Kidney (tissue), 14 donors: ENCODE measurements around the gene DPCD. TPM values are rescaled to one million over a fixed set of nuclear protein-coding genes. Genes with fewer than 3 reads are reported as not detected.

Source experiments
- DNase-seq, 5 donors: peaks; one replicate each; pipeline ENCODE4 v3.0.0-alpha.2; 2013 to 2020
- FAIRE-seq: peaks from 2 replicates; lab custom pipeline; 2012; peaks lifted over from hg19 to GRCh38; lab: Jason Lieb, UNC
- H3K27ac ChIP-seq, 2 donors: one replicate each; pipeline ENCODE4 v1.7.0; 2013; ENCODE audit warnings: low read depth in 2 of 2, low read length in 2 of 2, inconsistent platforms in 1 of 2
- H3K27me3 ChIP-seq: one replicate; pipeline ENCODE4 v1.7.1; 2013; ENCODE audit warnings: low read length, inconsistent platforms; ENCODE audit not compliant: control insufficient read depth, insufficient read depth
- H3K36me3 ChIP-seq, 3 donors: one replicate each; pipeline versions ENCODE4 v1.7.0 to v1.7.1; 2013; ENCODE audit warnings: low read length in 3 of 3, control low read depth in 1 of 3, inconsistent platforms in 1 of 3; ENCODE audit not compliant: insufficient read depth in 3 of 3, control insufficient read depth in 2 of 3
- H3K4me1 ChIP-seq, 3 donors: one replicate each; pipeline versions ENCODE4 v1.7.0 to v1.7.1; 2013; ENCODE audit warnings: low read length in 3 of 3, inconsistent platforms in 1 of 3, low read depth in 1 of 3; ENCODE audit not compliant: control insufficient read depth in 2 of 3, insufficient read depth in 2 of 3
- H3K4me3 ChIP-seq, 3 donors: one replicate each; pipeline versions ENCODE4 v1.7.0 to v1.8.1; 2013; ENCODE audit warnings: low read length in 3 of 3, control low read depth in 1 of 3, inconsistent platforms in 1 of 3
- H3K9ac ChIP-seq, 3 donors: one replicate each; pipeline versions ENCODE4 v1.7.0 to v1.7.1; 2013; ENCODE audit warnings: low read length in 3 of 3, control low read depth in 1 of 3, inconsistent platforms in 1 of 3
- H3K9me3 ChIP-seq, 3 donors: one replicate each; pipeline versions ENCODE4 v1.7.0 to v1.7.1; 2013; ENCODE audit warnings: low read length in 3 of 3, control low read depth in 1 of 3, inconsistent platforms in 1 of 3; ENCODE audit not compliant: control insufficient read depth in 2 of 3, insufficient read depth in 1 of 3
- CTCF ChIP-seq: IDR thresholded peaks from 3 replicates; pipeline ENCODE4 v1.5.1; 2012; ENCODE audit warnings: mild to moderate bottlenecking, moderate library complexity, borderline replicate concordance; ENCODE audit not compliant: insufficient read depth; ENCODE audit errors: extremely low read depth
- intact Hi-C: fragments of 100-400 bp; cut with DNase I; formaldehyde crosslinking; loops from one replicate; pipeline ENCODE4 v1.11.1; 2022
- polyA plus RNA-seq: library from polyadenylated mRNA; stranded (reverse); fragments of 350-450 nt; fragmentation: Illumina TruSeq; extraction: RNeasy Lipid Tissue Mini Kit (QIAGEN cat#74804); gene quantifications from one replicate; pipeline ENCODE4 v1.2.3, GENCODE V29; 2014; ENCODE audit warnings: low read depth, low replicate concordance; ENCODE audit not compliant: insufficient read depth
- total RNA-seq: library from RNA; stranded (reverse); fragmentation: NEBNext Ultra II Directional; extraction: Animal tissue kit (Norgen Biotek cat#: 25700); gene quantifications from one replicate; pipeline ENCODE4 v1.2.1, GENCODE V29; 2021
- donor health status: control.
- donor health status: control.
- donor health status: control.
- donor health status: control.
- donor health status: control.
- donor health status: DM: yes; HTN: yes; CAD: no.
- donor health status: Normal renal cell carcinoma (clear cell type).

The DPCD gene
- total and polyA plus RNA-seq, 2 donors from 2014 or later = 26.4 to 63.1 TPM

GRCh38 chr10:101550965-101551364, 37.2 kb upstream of the DPCD start:
- H3K4me1 ChIP-seq = no peaks in the 10 kb centered on the region
- H3K9me3 ChIP-seq = no peaks in the 10 kb centered on the region
- H3K27me3 ChIP-seq = no peaks in the 10 kb centered on the region
- FAIRE-seq = no peak
- DNase-seq = no peak
- peaks cover 0 to 19% (median 15%) of the 10 kb centered on the region in 3 donors for H3K36me3 ChIP-seq
- H3K4me3 ChIP-seq = no peak overlapping the region
- no peak overlapping the region for H3K9ac ChIP-seq
- no peak for TF ChIP-seq CTCF
- no peak overlapping the region for H3K27ac ChIP-seq
- intact Hi-C loops = no loop called here

- no peak overlapping the region for H3K9ac ChIP-seq
- no peak overlapping the region for H3K4me3 ChIP-seq
- no peaks in the 10 kb centered on the region for H3K27me3 ChIP-seq
- no peak for TF ChIP-seq CTCF
- DNase-seq (no peak), FAIRE-seq (no peak)
- peaks cover 0 to 19% (median 15%) of the 10 kb centered on the region in 3 donors for H3K36me3 ChIP-seq
- intact Hi-C loops = no loop called here
- no peaks in the 10 kb centered on the region for H3K9me3 ChIP-seq
- H3K4me1 ChIP-seq = no peaks in the 10 kb centered on the region
- H3K27ac ChIP-seq = no peak overlapping the region
Measured at GRCh38 chr10:101552442-101552841, 35.7 kb upstream of the DPCD start.

- H3K36me3 ChIP-seq = peaks cover 0 to 13% (median 6%) of the 10 kb centered on the region in 3 donors
- DNase-seq (no peak), FAIRE-seq (no peak)
- intact Hi-C loops = no loop called here
- H3K9me3 ChIP-seq = no peaks in the 10 kb centered on the region
- H3K4me3 ChIP-seq = no peak overlapping the region
- TF ChIP-seq CTCF = no peak
- H3K27me3 ChIP-seq = no peaks in the 10 kb centered on the region
- no peak overlapping the region for H3K9ac ChIP-seq
- H3K27ac ChIP-seq = no peak overlapping the region
- no peaks in the 10 kb centered on the region for H3K4me1 ChIP-seq
Measured at GRCh38 chr10:101557541-101557940, 30.6 kb upstream of the DPCD start.

- no peaks in the 10 kb centered on the region for H3K9me3 ChIP-seq
Measured at GRCh38 chr10:101558204-101558603, 29.9 kb upstream of the DPCD start.

More at GRCh38 chr10:101558204-101558603, 29.9 kb upstream of the DPCD start:
- intact Hi-C loops = no loop called here
- H3K4me1 ChIP-seq = no peaks in the 10 kb centered on the region
- no peak for TF ChIP-seq CTCF
- H3K27ac ChIP-seq = no peak overlapping the region
- H3K9ac ChIP-seq = no peak overlapping the region
- H3K36me3 ChIP-seq = peaks cover 0 to 6% (median 4%) of the 10 kb centered on the region in 3 donors
- no peak overlapping the region for H3K4me3 ChIP-seq
- DNase-seq (no peak), FAIRE-seq (no peak)
- no peaks in the 10 kb centered on the region for H3K27me3 ChIP-seq
